Mucosa of descending colon (tissue), 3 donors: ENCODE results near the gene CDKAL1. TPM values are rescaled to one million over a fixed set of nuclear protein-coding genes. Genes with fewer than 3 reads are reported as not detected.

ENCODE experiments used
- ATAC-seq: fragments of 200-7000 bp; cut with Tn5 transposase; one replicate; pipeline ENCODE4 v1.9.1; 2020; ENCODE audit warnings: mild to moderate bottlenecking, moderate library complexity
- DNase-seq, 3 donors: peaks; one replicate each; pipeline ENCODE4 v3.0.0-alpha.2; 2020
- H3K36me3 ChIP-seq: fragments of 200-600 bp; one replicate; pipeline ENCODE4 v1.8.0; 2021; ENCODE audit warnings: low read depth, mild to moderate bottlenecking
- H3K4me1 ChIP-seq: fragments of 200-600 bp; one replicate; pipeline ENCODE4 v1.8.0; 2021; ENCODE audit warnings: low read depth, mild to moderate bottlenecking
- H3K4me3 ChIP-seq: fragments of 200-600 bp; one replicate; pipeline ENCODE4 v1.8.0; 2021; ENCODE audit warnings: mild to moderate bottlenecking
- H3K9me3 ChIP-seq: fragments of 200-600 bp; one replicate; pipeline ENCODE4 v1.8.0; 2021; ENCODE audit warnings: mild to moderate bottlenecking
- CTCF ChIP-seq: fragments of 200-600 bp; IDR thresholded peaks from one replicate; pipeline ENCODE4 v1.8.0; 2022; ENCODE audit warnings: antibody characterized with exemption, mild to moderate bottlenecking
- intact Hi-C, 2 donors: fragments of 100-400 bp; cut with DNase I in 1 of 2; cut with micrococcal nuclease in 1 of 2; formaldehyde crosslinking; loops; one replicate each; pipeline versions ENCODE4 v1.11.0 to v1.11.1; 2022; cut with DNase I, micrococcal nuclease
- total RNA-seq, 3 donors: library from RNA; stranded (reverse); fragmentation: NEBNext Ultra II Directional in 2 of 3; extraction: Animal tissue kit (Norgen Biotek cat#: 25700) in 2 of 3; gene quantifications; one replicate each; pipeline versions ENCODE4 v1.2.1 to v1.2.4, GENCODE V29; 2021 to 2023
- donor health status: DM: no; HTN: no; CAD: no; lungs with moderate emphysema.
- donor health status: DM: no; HTN: no; CAD: no.
- donor health status: DM: no; HTN: yes; CAD: no.

CDKAL1 gene
- total RNA-seq, 3 donors from 2014 or later = 13.4 to 15.5 (median 15.3) TPM

DNA sequence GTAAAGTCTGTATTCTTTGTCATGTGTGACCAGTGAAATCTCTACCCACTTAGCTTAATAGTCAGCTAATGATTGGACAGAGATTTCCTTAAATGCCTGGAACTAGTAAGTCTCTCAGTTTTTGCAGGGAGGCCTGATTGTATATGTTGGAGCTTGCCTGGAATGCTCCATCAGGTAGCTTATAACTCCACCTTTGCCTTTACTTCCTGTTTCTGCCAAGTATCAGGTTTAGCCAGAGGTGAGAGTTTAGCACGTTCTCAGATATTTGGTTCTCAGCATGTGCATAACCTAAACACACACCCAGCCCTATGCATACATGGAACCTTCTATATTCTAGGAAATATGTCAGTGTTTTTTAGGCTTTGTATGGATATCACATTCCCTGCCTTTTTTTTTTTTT is 435.3 kb downstream of the CDKAL1 start:
- Histone ChIP-seq H3K4me1 (no peaks in the 10 kb centered on the region), H3K36me3 (no peaks in the 10 kb centered on the region), H3K4me3 (no peak overlapping the region), H3K9me3 (no peaks in the 10 kb centered on the region)
- ATAC-seq = no peak
- no peak for TF ChIP-seq CTCF
- DNase-seq = no peak
- intact Hi-C loops = no loop called here

GRCh38 chr6:20976391-20976918 is 442.2 kb downstream of the CDKAL1 start:
- no peaks in the 10 kb centered on the region for H3K4me1 ChIP-seq
- TF ChIP-seq CTCF = no peak

GRCh38 chr6:20978151-20978614 is 443.9 kb downstream of the CDKAL1 start:
- no peak for ATAC-seq
- Histone ChIP-seq H3K36me3 (no peaks in the 10 kb centered on the region), H3K9me3 (no peaks in the 10 kb centered on the region), H3K4me1 (no peaks in the 10 kb centered on the region), H3K4me3 (no peak overlapping the region)
- intact Hi-C loops = no loop called here
- no peak for DNase-seq
- TF ChIP-seq CTCF = no peak

More at GRCh38 chr6:20976391-20976918, 442.2 kb downstream of the CDKAL1 start:
- Histone ChIP-seq H3K9me3 (no peaks in the 10 kb centered on the region), H3K36me3 (no peaks in the 10 kb centered on the region), H3K4me3 (no peak overlapping the region)
- intact Hi-C loops = no loop called here
- DNase-seq = no peak
- no peak for ATAC-seq

GRCh38 chr6:20979076-20979475 is 444.8 kb downstream of the CDKAL1 start:
- DNase-seq (no peak), ATAC-seq (no peak)
- H3K4me1 ChIP-seq = no peaks in the 10 kb centered on the region
- intact Hi-C loops = no loop called here
- no peak for TF ChIP-seq CTCF
- peaks cover 4% of the 10 kb centered on the region for H3K9me3 ChIP-seq
- H3K36me3 ChIP-seq = no peaks in the 10 kb centered on the region
- no peak overlapping the region for H3K4me3 ChIP-seq

DNA sequence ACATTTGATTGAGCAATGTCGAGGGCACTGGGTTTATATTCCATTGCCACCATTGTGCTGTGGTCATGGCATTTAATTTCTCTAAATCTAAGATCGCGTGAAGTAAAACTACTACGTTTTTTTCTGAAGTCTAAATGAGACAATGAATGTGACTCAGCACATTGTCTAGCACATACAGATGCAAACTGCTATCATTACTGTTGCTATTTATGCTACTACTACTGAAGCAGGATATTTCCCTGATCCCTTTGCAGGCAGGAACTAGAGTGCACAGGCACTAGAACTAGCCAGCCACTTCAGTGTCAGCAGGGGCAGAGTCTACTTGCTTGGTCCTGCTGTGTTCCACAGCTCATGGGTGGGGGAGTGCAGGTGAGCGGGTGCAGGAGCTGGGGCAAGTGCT is 449.7 kb downstream of the CDKAL1 start:
- H3K4me3 ChIP-seq = no peak overlapping the region
- ATAC-seq (no peak), DNase-seq (no peak)
- H3K9me3 ChIP-seq = peaks cover 13% of the 10 kb centered on the region
- H3K4me1 ChIP-seq = no peaks in the 10 kb centered on the region
- intact Hi-C loops = no loop called here
- no peak for TF ChIP-seq CTCF
- no peaks in the 10 kb centered on the region for H3K36me3 ChIP-seq

- ATAC-seq = no peak
- Histone ChIP-seq H3K36me3 (no peaks in the 10 kb centered on the region), H3K9me3 (peaks cover 13% of the 10 kb centered on the region), H3K4me3 (no peak overlapping the region), H3K4me1 (no peaks in the 10 kb centered on the region)
- no peak for DNase-seq
- no peak for TF ChIP-seq CTCF
- intact Hi-C loops = no loop called here
These were observed 451.6 kb downstream of the CDKAL1 start for GRCh38 chr6:20985821-20986220.
